ENCODE measurements around the gene AVL9. TPM values are rescaled to one million over a fixed set of nuclear protein-coding genes. Genes with fewer than 3 reads are reported as not detected.
"Not testable (repeated sequence)": the region's sequence is repeated elsewhere in the genome, so short reads cannot be mapped to it uniquely, and the experiment has no call there.

Gene AVL9
- total RNA-seq, 4 donors from 2014 or later: 15.2 to 29.3 (median 18.1) TPM

- 40 to 46% methylated on average over 2 of the region's 2 CpGs for WGBS, 2 donors
- no peak overlapping the region for H3K4me3 ChIP-seq (ENCODE audit: low read depth, poor library complexity, severe bottlenecking)
- no peak for DNase-seq (ENCODE audit: low spot score in 2 of 2)
- TF ChIP-seq, protein P1, sequence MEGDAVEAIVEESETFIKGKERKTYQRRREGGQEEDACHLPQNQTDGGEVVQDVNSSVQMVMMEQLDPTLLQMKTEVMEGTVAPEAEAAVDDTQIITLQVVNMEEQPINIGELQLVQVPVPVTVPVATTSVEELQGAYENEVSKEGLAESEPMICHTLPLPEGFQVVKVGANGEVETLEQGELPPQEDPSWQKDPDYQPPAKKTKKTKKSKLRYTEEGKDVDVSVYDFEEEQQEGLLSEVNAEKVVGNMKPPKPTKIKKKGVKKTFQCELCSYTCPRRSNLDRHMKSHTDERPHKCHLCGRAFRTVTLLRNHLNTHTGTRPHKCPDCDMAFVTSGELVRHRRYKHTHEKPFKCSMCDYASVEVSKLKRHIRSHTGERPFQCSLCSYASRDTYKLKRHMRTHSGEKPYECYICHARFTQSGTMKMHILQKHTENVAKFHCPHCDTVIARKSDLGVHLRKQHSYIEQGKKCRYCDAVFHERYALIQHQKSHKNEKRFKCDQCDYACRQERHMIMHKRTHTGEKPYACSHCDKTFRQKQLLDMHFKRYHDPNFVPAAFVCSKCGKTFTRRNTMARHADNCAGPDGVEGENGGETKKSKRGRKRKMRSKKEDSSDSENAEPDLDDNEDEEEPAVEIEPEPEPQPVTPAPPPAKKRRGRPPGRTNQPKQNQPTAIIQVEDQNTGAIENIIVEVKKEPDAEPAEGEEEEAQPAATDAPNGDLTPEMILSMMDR (IDR thresholded peaks at IDR 0.05): no peak
- no peak for TF ChIP-seq POLR2A (IDR thresholded peaks at IDR 0.05)
- intact Hi-C loops (cut with DNase I; ENCODE audit: low total_unique reads): no loop called here
Observed at GRCh38 chr7:32588657-32589056, 93.4 kb downstream of the AVL9 start.

DNA sequence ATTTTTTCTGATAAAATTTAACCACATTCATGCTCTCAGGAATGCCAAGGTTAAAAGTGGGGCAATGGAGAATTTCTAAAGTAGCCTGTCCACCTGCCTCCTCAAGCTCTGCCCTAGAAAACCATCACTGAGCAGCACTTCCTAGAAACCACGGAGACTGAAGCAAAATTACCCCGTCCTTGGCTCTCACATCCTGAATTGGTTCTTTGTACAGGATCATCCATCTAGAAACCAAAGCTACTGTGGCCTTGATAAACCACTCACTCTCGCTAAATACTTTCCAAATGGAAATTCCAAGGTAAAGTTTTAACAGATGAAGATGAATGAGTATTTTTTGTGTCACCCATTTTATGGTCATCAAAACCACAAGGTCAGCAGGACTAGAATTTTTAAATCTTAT, 96.6 kb downstream of the AVL9 start:
- TF ChIP-seq, protein P1 (IDR thresholded peaks at IDR 0.05): no peak
- TF ChIP-seq POLR2A (IDR thresholded peaks at IDR 0.05): no peak
- intact Hi-C loops (cut with DNase I; ENCODE audit: low total_unique reads): no loop called here
- no peak for DNase-seq (ENCODE audit: low spot score in 2 of 2)
- H3K4me3 ChIP-seq (ENCODE audit: low read depth, poor library complexity, severe bottlenecking): no peak overlapping the region
- WGBS, 2 donors: 85 to 89% methylated on average over 3 of the region's 3 CpGs

DNA sequence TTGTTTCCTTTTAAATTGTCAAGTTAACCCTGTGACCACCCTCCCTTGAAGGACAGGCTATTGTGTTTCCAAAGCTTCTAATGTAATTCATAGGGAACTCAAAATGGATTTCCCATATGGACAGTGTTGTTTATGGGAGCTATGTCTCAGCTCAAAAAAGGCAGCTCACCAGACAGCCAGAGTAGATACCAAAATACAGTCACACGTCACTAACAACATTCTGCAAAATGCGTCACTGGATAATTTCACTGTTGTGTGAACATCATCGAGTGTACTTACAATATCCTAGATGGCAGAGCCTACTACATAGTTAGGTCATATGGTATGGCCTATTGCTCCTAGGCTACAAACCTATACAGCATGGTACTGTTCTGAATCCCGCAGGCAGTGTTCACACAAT, 97.4 kb downstream of the AVL9 start:
- intact Hi-C loops (cut with DNase I; ENCODE audit: low total_unique reads): no loop called here
- no peak for TF ChIP-seq POLR2A (IDR thresholded peaks at IDR 0.05)
- TF ChIP-seq, protein P1 (IDR thresholded peaks at IDR 0.05): no peak
- WGBS, 2 donors: 97 to 99% methylated on average over 4 of the region's 4 CpGs

GRCh38 chr7:32594965-32595490, 99.7 kb downstream of the AVL9 start:
- DNase-seq (ENCODE audit: low spot score in 2 of 2): no peak
- TF ChIP-seq POLR2A (IDR thresholded peaks at IDR 0.05): no peak
- TF ChIP-seq, protein P1 (IDR thresholded peaks at IDR 0.05): no peak
- no peak overlapping the region for H3K4me3 ChIP-seq (ENCODE audit: low read depth, poor library complexity, severe bottlenecking)
- WGBS, 2 donors: 93 to 95% methylated on average over 5 of the region's 5 CpGs
- intact Hi-C loops (cut with DNase I; ENCODE audit: low total_unique reads): no loop called here

More for the DNA sequence above, 97.4 kb downstream of the AVL9 start:
- DNase-seq (ENCODE audit: low spot score in 2 of 2): no peak
- no peak overlapping the region for H3K4me3 ChIP-seq (ENCODE audit: low read depth, poor library complexity, severe bottlenecking)

DNA sequence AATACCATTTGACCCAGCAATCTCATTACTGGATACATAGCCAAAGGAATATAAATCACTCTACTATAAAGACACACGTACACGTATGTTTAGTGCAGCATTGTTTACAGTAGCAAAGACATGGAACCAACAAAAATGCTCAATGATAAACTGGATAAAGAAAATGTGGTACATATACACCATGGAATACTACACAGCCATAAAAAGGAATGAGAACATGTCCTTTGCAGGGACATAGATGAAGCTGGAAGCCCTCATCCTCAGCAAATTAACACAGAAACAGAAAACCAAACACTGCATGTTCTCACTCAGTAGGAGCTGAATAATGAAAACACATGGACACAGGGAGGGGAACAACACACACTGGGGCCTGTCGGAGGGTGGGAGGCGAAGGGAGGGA, 105.9 kb downstream of the AVL9 start:
- H3K4me3 ChIP-seq (ENCODE audit: low read depth, poor library complexity, severe bottlenecking); intact Hi-C loops (cut with DNase I; ENCODE audit: low total_unique reads); DNase-seq (ENCODE audit: low spot score in 2 of 2): not testable (repeated sequence)
- 93 to 97% methylated on average over 4 of the region's 4 CpGs for WGBS, 2 donors

DNA sequence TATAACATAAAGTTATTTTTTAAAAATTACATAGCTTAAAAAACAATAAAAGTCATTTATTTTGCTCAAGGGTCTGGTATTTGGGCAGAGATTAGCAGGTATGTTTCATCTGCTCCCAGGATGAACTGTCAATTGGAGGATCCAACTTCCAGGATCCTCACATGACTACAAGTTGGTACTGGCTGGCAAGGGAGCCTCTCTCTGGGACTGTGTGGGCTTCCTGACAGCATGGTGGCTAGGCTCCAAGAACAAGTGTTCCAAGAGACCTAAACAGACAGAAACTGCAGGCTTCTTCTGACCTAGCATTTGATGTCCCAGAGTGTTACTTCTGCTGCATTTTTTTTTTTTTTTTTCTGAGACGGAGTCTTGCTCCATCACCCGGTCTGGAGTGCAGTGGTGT, 107.2 kb downstream of the AVL9 start:
- 94 to 100% methylated on average over 2 of the region's 2 CpGs for WGBS, 2 donors
- DNase-seq (ENCODE audit: low spot score in 2 of 2): no peak
- TF ChIP-seq, protein P1 (IDR thresholded peaks at IDR 0.05): no peak
- TF ChIP-seq POLR2A (IDR thresholded peaks at IDR 0.05): no peak
- no peak overlapping the region for H3K4me3 ChIP-seq (ENCODE audit: low read depth, poor library complexity, severe bottlenecking)
- intact Hi-C loops (cut with DNase I; ENCODE audit: low total_unique reads): no loop called here

DNA sequence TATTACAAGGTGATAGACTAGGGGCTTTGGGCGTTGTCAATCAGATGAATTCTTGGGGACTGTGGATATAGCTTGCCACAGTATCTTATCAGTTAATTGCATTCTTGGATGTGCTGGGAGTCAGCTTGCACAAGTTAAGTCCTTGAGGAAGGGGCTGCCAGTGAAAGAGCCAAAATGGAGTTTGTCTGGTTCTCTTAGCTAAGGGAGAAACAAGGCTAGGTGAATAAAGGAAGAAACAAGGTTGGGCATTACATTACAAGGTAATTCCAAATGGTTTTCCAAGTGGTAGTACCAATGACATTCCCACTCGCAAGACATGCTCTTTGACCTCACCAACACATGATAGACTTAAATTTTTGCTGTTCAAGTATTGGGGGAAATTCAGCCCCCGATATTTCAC, 108.2 kb downstream of the AVL9 start:
- DNase-seq (ENCODE audit: low spot score in 2 of 2); H3K4me3 ChIP-seq (ENCODE audit: low read depth, poor library complexity, severe bottlenecking); intact Hi-C loops (cut with DNase I; ENCODE audit: low total_unique reads): not testable (repeated sequence)
- WGBS, 2 donors: 88 to 97% methylated on average over 3 of the region's 3 CpGs

GRCh38 chr7:32604047-32604446, 108.8 kb downstream of the AVL9 start:
- WGBS, 2 donors: 73 to 74% methylated on average over 7 of the region's 7 CpGs
- H3K4me3 ChIP-seq (ENCODE audit: low read depth, poor library complexity, severe bottlenecking); intact Hi-C loops (cut with DNase I; ENCODE audit: low total_unique reads); DNase-seq (ENCODE audit: low spot score in 2 of 2): not testable (repeated sequence)

Data from lower leg skin (tissue), 4 donors.